22Rv1 (cell line): ENCODE data around the gene NBL1.

Experiments
- H3K27ac ChIP-seq: fragments of 450-650 bp; 2 replicates; pipeline ENCODE4 v1.5.1; 2017
- ZFX ChIP-seq: fragments of 450-650 bp; IDR thresholded peaks from 2 replicates; pipeline ENCODE4 v1.6.1; 2017; ENCODE audit warnings: antibody characterized with exemption, borderline replicate concordance
- TF ChIP-seq, protein P1 (sequence below): fragments of 450-650 bp; IDR thresholded peaks from 2 replicates; pipeline ENCODE4 v1.5.1; 2017; ENCODE audit warnings: mild to moderate bottlenecking

NBL1 gene

DNA sequence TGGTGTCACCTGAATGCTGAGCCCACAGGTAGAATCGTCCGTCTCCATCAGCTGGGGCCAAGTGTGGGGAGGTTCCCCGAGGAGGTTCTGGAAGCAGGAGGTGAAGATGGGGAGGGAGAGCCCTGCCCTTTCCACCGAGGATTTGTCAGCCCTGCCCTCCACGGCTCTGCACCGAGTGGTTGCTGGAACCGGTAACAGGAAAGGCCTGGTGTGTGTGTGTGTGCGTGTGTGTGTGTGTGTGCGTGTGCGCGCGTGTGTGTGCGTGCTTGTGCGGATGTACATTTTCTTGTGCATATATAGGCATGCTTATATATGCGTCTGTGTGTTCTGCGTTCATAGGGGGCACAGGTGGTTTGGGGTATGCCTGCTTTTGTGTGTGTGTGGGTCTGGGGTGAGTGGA lies 3.5 kb downstream of the NBL1 start:
- H3K27ac ChIP-seq = no peak overlapping the region
- TF ChIP-seq ZFX = no peak
- TF ChIP-seq, protein P1, sequence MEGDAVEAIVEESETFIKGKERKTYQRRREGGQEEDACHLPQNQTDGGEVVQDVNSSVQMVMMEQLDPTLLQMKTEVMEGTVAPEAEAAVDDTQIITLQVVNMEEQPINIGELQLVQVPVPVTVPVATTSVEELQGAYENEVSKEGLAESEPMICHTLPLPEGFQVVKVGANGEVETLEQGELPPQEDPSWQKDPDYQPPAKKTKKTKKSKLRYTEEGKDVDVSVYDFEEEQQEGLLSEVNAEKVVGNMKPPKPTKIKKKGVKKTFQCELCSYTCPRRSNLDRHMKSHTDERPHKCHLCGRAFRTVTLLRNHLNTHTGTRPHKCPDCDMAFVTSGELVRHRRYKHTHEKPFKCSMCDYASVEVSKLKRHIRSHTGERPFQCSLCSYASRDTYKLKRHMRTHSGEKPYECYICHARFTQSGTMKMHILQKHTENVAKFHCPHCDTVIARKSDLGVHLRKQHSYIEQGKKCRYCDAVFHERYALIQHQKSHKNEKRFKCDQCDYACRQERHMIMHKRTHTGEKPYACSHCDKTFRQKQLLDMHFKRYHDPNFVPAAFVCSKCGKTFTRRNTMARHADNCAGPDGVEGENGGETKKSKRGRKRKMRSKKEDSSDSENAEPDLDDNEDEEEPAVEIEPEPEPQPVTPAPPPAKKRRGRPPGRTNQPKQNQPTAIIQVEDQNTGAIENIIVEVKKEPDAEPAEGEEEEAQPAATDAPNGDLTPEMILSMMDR = no peak

DNA sequence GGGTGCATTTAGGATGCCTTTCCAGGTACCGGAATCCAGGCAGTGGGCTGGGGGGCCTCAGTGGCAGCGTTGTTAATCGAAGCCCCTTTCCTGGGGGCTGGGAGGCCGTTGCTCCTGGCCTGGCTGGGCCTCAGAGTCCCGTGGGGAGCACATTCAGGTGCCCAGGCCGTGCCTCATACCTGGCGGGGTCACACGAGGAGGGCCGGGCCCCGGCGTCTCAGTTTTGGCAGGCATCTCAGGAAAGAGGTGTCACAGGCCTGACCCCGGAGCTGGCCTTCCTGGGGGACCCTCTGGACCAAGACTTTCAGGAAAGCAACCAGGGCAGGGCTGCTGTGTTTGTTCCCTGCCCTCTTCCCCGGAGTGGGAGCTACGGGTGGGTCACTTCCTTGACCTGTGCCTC lies 4.1 kb downstream of the NBL1 start:
- TF ChIP-seq, protein P1 = no peak
- TF ChIP-seq ZFX = no peak
- H3K27ac ChIP-seq = no peak overlapping the region

DNA sequence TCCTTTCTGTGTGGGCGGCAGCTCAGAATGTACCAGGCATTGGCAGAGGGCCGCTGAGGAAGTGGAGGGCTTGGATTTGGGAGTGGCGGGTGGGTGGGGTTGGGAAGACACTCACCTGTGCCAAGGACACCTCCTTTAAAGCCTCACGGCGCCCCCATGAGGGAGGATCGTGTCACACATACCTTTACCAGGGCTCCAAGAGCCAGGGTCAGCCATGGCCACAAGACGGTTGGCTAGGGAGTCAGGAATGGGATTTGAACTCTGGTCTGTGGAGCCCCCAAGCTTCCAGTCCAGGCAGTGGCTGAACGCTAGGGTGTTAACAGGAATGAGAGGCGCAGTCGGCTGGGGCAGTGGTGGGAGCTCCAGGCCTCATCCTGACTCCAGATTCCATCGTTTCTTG lies 4.6 kb downstream of the NBL1 start:
- no peak overlapping the region for H3K27ac ChIP-seq
- TF ChIP-seq, protein P1 = peak; percentile 36
- TF ChIP-seq ZFX = no peak

DNA sequence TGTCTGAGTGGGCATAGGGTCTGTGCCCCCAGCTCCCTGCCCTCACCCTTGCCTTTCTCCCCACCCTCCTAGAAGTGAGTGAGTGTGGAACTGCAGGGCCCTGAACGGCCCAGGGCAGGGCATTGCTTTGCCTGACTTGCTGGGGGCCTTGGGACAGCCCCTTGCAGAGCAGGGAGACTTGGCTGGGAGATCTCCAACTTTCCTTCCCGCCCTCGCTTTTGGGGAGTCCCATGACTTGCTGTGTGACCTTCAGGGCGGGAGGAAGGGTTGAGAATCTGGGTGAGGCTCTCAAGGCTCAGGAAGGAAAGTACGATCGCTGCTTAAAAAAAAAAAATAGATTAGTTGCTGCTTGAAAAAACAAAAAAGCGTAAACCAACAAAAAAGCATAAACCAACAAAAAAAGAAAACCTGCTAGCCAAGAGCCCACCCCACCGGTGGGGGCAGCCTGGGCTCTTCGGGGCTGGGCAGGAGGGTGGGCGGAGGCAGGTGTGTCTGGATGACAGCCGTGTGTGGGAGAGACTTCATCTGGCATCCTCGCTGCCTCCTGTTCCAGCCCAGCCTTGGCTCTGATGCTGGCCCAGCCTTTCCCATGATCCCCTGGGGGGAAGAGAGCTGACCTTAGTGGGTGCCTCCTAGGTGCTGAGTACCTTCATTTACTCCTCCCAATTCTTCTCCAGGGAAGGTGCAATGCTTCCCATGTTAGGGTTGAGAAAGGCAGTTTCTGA lies 6.5 kb downstream of the NBL1 start:
- TF ChIP-seq, protein P1 = no peak
- no peak for TF ChIP-seq ZFX
- H3K27ac ChIP-seq = no peak overlapping the region

DNA sequence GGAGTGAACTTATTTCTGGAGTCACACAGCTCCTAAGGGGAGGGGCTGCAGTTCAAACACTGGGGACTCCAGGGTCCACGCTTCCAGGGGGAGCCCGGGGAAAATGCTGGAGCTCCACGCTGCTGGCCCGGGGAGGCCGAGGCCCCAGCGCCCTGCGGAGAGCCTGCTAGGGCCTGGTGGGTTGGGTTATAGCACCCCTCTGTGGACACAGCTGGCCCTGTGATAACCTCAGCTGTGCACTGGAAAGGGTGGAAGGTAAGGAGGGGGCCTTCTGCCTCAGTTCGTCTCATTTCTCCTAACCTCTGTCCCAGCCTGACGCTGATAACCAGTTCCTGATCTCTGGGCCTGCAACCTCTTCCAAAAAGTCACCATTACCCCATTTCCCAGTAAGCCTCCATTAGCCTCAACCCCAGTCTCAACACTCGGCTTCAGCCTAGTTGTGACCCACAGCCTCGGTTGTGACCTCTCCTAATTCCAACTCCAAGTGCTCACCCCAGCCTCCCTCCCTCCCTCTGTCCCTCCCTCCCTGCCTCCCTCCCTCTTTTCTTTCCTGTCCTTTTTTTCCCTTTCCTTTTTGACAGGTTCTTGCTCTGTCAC lies 7.1 kb downstream of the NBL1 start:
- TF ChIP-seq, protein P1 = peak; percentile 74
- TF ChIP-seq ZFX = no peak
- no peak overlapping the region for H3K27ac ChIP-seq

DNA sequence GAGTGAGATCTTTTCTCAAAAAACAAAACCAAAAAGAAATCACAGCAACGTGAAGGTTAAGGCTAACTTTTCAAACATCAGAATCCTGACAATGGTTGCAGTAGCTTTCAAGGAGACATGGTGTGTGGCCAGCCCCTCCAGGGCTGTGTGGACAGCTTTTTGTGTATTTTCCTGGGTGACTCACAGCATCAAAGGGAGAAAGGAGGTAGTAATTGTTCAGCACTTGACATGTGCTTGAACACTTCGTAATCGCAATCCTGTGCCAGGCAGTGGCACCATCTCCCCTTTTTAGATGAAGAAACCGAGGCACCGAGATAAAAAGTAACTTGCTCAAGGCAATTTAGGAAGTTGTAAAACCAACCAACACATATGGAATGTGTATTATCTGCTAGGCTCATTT lies 10.3 kb downstream of the NBL1 start:
- TF ChIP-seq ZFX = no peak
- TF ChIP-seq, protein P1 = no peak
- no peak overlapping the region for H3K27ac ChIP-seq
